A673 (cell line): ENCODE measurements around the gene SYNE1.

ENCODE experiments used
- EZH2 ChIP-seq: fragments of 200-600 bp; sonication (generic); IDR thresholded peaks from 2 replicates; pipeline ENCODE4 v1.6.1; 2017; ENCODE audit warnings: borderline replicate concordance, low read depth, mild to moderate bottlenecking, mixed read lengths, antibody characterized with exemption, low read length; ENCODE audit not compliant: poor library complexity, severe bottlenecking
- TF ChIP-seq, protein P1 (sequence below): fragments of 300-800, 200-600 bp; sonication (generic); conservative IDR thresholded peaks from 2 replicates; pipeline ENCODE4 v1.5.1; 2017; ENCODE audit warnings: low read depth, mild to moderate bottlenecking, antibody characterized with exemption, low read length, moderate library complexity, mixed read lengths

DNA sequence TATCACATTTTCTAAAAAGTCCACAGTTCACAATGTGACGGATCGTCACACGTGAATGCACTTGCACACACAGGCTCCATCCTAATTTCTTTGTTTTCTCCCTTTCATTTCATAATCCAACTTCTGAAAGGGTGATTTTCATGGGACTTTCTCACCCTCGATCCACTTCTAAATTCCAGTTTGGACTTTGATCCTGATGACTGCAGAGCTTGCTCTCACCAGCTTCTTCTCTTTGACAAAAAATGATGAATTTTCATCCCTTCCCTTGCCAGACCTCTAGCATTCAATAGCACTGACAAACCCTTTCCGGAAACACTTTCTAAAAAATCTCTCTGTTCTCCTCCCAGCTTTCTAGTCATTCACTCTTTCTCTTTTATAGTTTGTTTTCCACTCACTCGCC is 341.2 kb downstream of the SYNE1 start:
- TF ChIP-seq, protein P1, sequence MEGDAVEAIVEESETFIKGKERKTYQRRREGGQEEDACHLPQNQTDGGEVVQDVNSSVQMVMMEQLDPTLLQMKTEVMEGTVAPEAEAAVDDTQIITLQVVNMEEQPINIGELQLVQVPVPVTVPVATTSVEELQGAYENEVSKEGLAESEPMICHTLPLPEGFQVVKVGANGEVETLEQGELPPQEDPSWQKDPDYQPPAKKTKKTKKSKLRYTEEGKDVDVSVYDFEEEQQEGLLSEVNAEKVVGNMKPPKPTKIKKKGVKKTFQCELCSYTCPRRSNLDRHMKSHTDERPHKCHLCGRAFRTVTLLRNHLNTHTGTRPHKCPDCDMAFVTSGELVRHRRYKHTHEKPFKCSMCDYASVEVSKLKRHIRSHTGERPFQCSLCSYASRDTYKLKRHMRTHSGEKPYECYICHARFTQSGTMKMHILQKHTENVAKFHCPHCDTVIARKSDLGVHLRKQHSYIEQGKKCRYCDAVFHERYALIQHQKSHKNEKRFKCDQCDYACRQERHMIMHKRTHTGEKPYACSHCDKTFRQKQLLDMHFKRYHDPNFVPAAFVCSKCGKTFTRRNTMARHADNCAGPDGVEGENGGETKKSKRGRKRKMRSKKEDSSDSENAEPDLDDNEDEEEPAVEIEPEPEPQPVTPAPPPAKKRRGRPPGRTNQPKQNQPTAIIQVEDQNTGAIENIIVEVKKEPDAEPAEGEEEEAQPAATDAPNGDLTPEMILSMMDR: no peak
- no peak for TF ChIP-seq EZH2
